ENCODE data around the gene C6orf89. TPM values are rescaled to one million over a fixed set of nuclear protein-coding genes. Genes with fewer than 3 reads are reported as not detected.

The C6orf89 gene
- polyA plus RNA-seq, 3 donors: 18.8 to 25.1 (median 21.5) TPM

DNA sequence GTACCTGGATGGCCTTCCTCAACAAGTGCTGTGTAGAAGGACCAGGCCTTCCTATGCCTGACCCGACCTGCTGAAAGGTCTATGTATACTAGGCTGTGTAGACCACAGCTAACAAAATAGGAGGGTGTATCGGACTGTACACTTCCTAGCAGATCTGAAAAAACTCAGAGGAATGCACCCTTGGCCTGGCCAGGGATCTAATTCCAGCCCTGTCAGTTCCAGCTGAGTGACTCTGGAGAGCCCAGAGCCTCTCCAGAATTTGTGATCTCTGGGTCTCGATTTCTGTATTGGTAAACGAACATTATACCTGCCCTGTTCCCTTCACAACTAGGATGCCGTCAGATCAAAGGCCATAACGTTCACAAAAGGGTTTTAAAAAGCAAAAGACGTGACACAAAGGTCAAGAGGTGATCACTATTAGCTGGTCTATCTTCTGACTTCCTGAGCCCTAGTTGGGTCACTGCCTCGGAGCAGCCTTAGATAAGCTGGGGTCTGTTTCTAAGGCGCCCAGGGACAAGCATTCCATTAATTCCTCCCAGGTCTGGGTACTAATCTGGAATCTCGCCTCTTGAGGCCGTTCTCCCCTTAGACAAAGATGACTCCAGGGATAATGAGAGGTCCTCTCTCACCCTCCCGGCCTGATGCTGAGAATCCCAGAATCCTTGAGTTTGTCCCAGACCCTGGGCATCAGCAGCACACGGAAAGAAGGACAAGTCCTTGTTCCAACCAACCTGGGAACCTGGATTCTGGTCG, 86.3 kb downstream of the C6orf89 start:
- whole genome bisulfite sequencing, 3 donors: 74 to 88% (median 84%) methylated on average over 14 of the region's 14 CpGs
- no peak overlapping the region for H3K27ac ChIP-seq (ENCODE audit: low read depth, low read length)

- 88 to 93% (median 89%) methylated on average over 1 of the region's 1 CpG for WGBS, 3 donors
- no peak overlapping the region for H3K27ac ChIP-seq (ENCODE audit: low read depth, low read length)
These were observed 87.4 kb downstream of the C6orf89 start for GRCh38 chr6:36973190-36973589.

- no peak overlapping the region for H3K27ac ChIP-seq (ENCODE audit: low read depth, low read length)
- 82 to 94% (median 94%) methylated on average over 4 of the region's 4 CpGs for WGBS, 3 donors
These were observed 87.9 kb downstream of the C6orf89 start for GRCh38 chr6:36973647-36974046.

GRCh38 chr6:36975231-36976006, 89.7 kb downstream of the C6orf89 start:
- 76 to 87% (median 82%) methylated on average over 7 of the region's 7 CpGs for WGBS, 3 donors
- H3K27ac ChIP-seq (ENCODE audit: low read depth, low read length): no peak overlapping the region

GRCh38 chr6:36976007-36976264, 90.2 kb downstream of the C6orf89 start:
- H3K27ac ChIP-seq (ENCODE audit: low read depth, low read length): no peak overlapping the region
- WGBS, 3 donors: 82 to 89% (median 83%) methylated on average over 4 of the region's 4 CpGs

DNA sequence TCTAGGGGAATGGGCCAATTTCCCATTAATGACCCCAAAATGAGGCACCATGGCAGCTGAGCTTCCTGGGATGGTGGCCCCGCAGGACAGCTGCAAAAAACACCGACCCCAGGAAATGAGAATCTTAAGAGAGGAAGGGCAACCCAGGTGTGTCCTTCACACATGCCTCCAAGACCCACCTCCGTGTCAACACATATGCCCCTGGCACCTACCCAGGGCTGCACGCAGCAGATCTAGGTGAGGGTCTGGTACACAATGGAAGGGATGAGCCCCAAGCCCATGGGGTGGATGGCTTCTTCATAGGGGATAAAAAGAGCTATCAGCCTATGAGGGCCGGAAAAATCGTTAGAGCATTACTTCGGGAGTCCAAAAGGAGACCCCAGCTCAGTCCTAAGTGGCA, 90.8 kb downstream of the C6orf89 start:
- H3K27ac ChIP-seq (ENCODE audit: low read depth, low read length): no peak overlapping the region
- 88 to 93% (median 89%) methylated on average over 7 of the region's 7 CpGs for WGBS, 3 donors

DNA sequence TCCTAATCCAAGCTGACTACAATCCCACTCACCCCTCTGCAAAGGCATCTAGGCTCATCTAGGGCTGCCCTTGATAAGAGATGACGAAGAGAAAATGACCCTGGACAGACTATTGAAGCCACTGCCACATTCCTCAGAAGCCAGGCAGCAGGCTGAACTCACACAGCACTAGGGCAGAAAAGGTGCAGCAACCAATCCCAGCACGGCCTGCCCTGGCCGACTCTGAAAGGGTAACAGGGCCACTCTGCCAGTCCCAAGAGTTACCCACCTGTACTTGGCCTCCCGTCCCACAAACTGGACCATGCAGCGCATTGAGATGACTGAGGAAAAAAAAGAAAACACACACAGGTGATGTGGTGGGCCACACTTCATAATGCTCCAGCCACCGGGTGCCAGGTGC, 91.2 kb downstream of the C6orf89 start:
- no peak overlapping the region for H3K27ac ChIP-seq (ENCODE audit: low read depth, low read length)
- WGBS, 3 donors: 90 to 98% (median 92%) methylated on average over 6 of the region's 6 CpGs

DNA sequence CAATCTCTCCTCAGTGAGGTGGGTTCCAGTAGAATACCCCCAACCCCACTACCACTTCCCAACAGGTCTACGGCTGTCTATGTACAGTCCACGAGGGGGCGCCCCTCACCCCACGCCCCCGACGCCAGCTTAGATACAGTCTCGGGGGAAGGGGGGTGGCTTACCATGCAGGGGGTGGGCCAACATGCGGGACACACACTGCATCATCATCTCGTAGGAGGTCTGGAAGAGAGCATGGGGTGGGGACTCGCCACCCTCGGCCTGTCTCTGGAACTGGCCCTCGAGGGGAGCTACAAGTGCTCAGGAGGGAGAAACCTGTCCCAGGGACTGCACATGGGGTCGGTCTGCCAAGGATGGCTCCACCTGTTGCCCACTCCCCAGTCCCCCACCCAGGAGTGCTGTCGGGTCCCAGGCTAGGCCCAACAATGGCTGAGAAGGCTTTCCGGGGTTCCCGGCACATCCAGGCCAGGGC, 91.8 kb downstream of the C6orf89 start:
- WGBS, 3 donors: 73 to 84% (median 80%) methylated on average over 16 of the region's 16 CpGs
- H3K27ac ChIP-seq (ENCODE audit: low read depth, low read length): no peak overlapping the region

Other genes with a start within 250 kb of the C6orf89 start
- gene CDKN1A, start 207.2 kb upstream of the C6orf89 start, polyA plus RNA-seq: 100 to 1,000 TPM in 2 of 3 donors, 10 to 100 TPM in 1; 92.4 to 540 (median 441) TPM
- gene RAB44, start 188.1 kb upstream of the C6orf89 start, polyA plus RNA-seq: under 1 TPM; 0.07 to 0.19 (median 0.11) TPM
- 1 to 10 TPM in 2 of 3 donors, under 1 TPM in 1; 0.53 to 8.5 (median 1.5) TPM for gene CPNE5, start 46.5 kb upstream of the C6orf89 start, polyA plus RNA-seq
- gene PPIL1, start 11.1 kb upstream of the C6orf89 start, polyA plus RNA-seq: 10 to 100 TPM; 13.0 to 46.3 (median 13.3) TPM
- gene PI16, start 68.8 kb downstream of the C6orf89 start, polyA plus RNA-seq: 10 to 100 TPM in 1 of 3 donors, 1 to 10 TPM in 1, under 1 TPM in 1; 0.56 to 34.3 (median 3.1) TPM
- gene MTCH1, start 100.2 kb downstream of the C6orf89 start, polyA plus RNA-seq: 100 to 1,000 TPM; 127 to 203 (median 189) TPM
- gene FGD2, start 119.7 kb downstream of the C6orf89 start, polyA plus RNA-seq: 10 to 100 TPM in 1 of 3 donors, 1 to 10 TPM in 2; 3.6 to 10.1 (median 7.0) TPM

Measured in adipose tissue (tissue), 3 donors.